SU-DHL-6 (cell line): Measurements from ENCODE around the gene GABRR1.

ENCODE experiments used
- EZH2phosphoT487 ChIP-seq: fragments of 200-600 bp; sonication (generic), shearing (Covaris generic); conservative IDR thresholded peaks from 2 replicates; pipeline ENCODE4 v1.6.1; 2018; ENCODE audit warnings: mild to moderate bottlenecking, antibody characterized with exemption, low read length, moderate library complexity, mixed read lengths
- TF ChIP-seq, protein P1 (sequence below): fragments of 200-600 bp; sonication (generic); IDR thresholded peaks from one replicate; pipeline ENCODE4 v1.5.1; 2017; ENCODE audit warnings: antibody characterized with exemption, mild to moderate bottlenecking, low read length, moderate library complexity; ENCODE audit not compliant: insufficient read depth, poor library complexity, severe bottlenecking

DNA sequence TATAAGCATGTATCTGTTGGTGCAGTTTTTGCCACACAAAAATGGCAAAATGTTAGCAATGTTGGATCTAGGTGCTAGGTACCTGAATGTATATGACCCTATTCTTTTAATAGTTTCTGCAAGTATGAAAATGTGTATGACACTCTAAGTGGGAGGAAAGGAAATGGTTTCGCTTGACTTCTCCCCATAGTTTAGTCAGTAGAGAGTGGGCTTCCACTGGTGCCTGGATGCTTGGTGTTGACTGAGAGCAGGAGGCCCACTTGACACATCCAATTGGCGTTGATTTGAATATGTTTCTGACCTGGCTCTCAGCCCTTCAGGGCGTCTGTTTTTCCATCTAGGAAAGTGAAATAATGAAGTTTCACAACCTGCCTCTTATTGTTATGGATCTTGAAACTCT is 41.8 kb upstream of the GABRR1 start:
- TF ChIP-seq, protein P1, sequence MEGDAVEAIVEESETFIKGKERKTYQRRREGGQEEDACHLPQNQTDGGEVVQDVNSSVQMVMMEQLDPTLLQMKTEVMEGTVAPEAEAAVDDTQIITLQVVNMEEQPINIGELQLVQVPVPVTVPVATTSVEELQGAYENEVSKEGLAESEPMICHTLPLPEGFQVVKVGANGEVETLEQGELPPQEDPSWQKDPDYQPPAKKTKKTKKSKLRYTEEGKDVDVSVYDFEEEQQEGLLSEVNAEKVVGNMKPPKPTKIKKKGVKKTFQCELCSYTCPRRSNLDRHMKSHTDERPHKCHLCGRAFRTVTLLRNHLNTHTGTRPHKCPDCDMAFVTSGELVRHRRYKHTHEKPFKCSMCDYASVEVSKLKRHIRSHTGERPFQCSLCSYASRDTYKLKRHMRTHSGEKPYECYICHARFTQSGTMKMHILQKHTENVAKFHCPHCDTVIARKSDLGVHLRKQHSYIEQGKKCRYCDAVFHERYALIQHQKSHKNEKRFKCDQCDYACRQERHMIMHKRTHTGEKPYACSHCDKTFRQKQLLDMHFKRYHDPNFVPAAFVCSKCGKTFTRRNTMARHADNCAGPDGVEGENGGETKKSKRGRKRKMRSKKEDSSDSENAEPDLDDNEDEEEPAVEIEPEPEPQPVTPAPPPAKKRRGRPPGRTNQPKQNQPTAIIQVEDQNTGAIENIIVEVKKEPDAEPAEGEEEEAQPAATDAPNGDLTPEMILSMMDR = no peak
- no peak for TF ChIP-seq EZH2phosphoT487
